GM19397 (cell line): ENCODE results near the gene CD3G.
"Not testable (repeated sequence)": the region's sequence is repeated elsewhere in the genome, so short reads cannot be mapped to it uniquely, and the experiment has no call there.

Source experiments
- ATAC-seq: cut with Tn5 transposase; IDR thresholded peaks from one replicate; pipeline ENCODE4 v1.9.1; 2021; ENCODE audit warnings: mild to moderate bottlenecking, moderate library complexity; ENCODE audit not compliant: unreplicated experiment

The CD3G gene

GRCh38 chr11:118343981-118344515, at the start of gene CD3G:
Gene CD3G (plus strand): TSS chr11:118344344. CDS start chr11:118344424, 80 bp downstream.
- no peak for ATAC-seq

DNA sequence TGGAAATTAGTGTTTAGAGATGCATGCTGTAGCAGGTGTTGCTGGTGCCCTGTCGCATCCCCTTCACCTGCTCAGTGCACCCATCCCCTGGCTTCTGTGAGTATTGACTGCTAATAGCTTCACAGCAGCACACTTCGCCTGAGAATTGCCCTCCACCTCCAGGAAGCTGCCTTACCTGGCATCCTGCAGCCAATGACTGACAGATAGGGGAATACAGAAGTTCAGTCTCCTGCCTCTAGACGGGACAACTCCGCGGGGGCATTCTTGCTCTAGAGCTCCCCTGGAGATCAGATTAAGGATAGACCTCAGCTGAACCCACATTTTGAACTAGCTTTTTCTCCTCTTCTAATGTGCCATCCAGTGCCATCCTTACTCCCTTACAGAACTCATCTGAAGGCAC, 48.9 kb upstream of the CD3G start:
- ATAC-seq = no peak

DNA sequence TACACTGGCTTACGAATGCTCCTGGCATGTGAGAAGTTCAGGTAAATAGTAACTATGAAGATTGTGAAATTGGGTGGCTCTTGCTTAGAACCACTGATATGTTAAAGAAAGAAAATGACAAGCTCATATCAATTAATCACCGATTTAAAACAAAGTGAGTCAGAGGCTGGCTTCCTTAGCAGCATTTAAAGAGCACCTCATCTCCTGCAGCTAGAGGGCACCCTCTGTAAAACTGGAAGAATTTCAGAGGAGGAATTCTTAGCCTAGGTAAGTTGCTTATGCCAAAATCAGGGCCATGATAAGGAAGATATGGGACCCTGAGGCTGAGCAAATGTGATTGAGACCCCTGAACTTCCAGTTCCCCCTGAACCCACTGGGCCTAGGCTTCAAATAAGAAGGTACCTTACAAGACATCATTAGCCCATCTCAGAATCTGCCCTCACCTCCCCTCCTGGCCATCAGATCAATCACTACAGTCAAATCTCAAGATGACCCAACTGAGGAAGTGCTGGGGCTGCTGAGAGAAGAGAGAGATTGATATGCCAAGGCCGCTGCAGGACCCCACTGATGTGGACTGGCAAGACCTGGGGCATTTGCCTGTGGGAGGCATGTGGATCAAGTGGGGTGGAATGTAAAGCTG, 48.2 kb upstream of the CD3G start:
- no peak for ATAC-seq

- no peak for ATAC-seq
These were observed 42.4 kb upstream of the CD3G start for GRCh38 chr11:118301600-118302195.

- ATAC-seq = no peak
These were observed 39.9 kb upstream of the CD3G start for GRCh38 chr11:118304227-118304567.

DNA sequence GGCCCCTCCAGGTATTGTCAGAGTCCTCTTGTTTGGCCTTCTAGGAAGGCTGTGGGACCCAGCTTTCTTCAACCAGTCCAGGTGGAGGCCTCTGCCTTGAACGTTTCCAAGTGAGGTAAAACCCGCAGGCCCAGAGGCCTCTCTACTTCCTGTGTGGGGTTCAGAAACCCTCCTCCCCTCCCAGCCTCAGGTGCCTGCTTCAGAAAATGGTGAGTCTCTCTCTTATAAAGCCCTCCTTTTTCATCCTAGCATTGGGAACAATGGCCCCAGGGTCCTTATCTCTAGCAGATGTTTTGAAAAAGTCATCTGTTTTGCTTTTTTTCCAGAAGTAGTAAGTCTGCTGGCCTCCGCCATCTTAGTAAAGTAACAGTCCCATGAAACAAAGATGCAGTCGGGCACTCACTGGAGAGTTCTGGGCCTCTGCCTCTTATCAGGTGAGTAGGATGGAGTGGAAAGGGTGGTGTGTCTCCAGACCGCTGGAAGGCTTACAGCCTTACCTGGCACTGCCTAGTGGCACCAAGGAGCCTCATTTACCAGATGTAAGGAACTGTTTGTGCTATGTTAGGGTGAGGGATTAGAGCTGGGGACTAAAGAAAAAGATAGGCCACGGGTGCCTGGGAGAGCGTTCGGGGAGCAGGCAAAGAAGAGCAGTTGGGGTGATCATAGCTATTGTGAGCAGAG, 39.4 kb upstream of the CD3G start, which contains the start of gene CD3E:
CD3E (plus strand) TSS at position 163 of the 681 bp plus-strand sequence; CDS start at position 386, 223 bp downstream.
- ATAC-seq = no peak

DNA sequence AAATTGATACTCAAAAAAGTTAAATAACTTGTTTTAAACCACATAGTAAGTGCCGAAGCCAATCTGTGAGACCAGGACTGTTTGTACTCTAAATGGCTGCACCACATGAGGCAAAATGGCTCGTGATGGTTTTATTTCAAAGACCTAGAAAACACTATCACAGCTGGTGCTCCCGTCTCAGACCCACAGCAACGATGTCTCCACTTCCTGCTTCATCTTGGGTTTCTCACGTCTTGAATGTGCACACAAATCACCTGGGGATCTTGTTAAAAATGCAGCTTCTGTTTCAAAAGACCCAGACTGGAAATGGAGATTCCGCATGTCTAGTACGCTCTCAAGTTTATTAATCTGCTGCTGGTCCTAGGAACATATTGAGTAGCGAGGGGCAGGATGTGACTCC, 38.4 kb upstream of the CD3G start:
- no peak for ATAC-seq

GRCh38 chr11:118306556-118306955, 37.6 kb upstream of the CD3G start:
- ATAC-seq = no peak

- not testable (repeated sequence) for ATAC-seq
These were observed 35.1 kb upstream of the CD3G start for GRCh38 chr11:118308995-118309528.

- ATAC-seq = no peak
These were observed 33.9 kb upstream of the CD3G start for GRCh38 chr11:118310271-118310670.

DNA sequence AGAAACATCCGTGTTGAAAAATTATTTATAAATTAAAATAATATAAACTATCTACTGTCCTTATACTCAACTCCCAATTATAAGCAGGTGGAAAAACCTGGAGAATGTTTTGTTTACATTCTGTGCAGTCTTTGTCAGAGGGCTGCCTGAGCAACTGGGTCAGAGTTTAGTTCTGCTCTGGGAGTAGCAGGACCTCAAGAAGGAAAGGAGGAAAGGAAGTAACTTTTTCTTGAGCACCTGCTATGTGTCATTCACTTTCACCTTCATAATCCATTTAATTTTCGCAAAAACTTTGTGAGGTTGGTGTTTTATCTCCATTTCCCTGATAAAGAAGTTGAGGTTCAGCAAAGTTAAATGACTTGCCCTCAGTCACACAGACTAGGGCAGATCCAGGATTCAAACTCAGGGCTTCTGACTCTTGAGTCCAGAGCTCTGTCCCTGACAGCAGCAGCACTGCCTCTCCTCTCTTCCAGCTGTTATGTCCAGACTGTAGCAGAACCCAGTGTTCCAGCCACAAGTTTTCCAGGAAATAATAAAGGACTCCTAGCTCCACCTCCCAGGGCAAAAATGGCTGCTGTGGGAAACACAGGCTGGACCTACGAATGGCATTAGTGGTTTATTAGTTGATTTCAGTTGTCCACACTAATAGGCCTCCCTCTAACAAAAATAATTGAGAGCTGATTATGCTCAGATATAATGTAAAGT, 33.2 kb upstream of the CD3G start:
- ATAC-seq = no peak

DNA sequence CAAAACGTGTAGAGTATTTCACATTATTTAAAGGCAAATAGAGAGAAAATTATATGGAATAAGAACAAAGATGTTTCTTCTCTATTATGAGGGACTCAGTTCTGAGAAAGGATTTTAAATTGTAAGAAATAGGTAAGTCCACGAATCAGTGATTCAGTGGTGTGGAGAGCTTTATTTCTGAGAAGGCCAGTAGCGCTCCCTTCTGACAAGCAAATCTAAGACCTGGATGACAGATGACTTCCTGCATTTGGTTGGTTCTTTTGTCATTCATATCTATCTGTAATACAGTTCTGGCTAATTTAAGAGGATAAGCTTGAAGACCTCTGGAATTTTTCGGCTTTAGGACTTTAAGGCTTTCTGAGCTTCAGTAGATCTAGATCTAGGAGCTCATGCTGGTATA, 32.6 kb upstream of the CD3G start:
- no peak for ATAC-seq

DNA sequence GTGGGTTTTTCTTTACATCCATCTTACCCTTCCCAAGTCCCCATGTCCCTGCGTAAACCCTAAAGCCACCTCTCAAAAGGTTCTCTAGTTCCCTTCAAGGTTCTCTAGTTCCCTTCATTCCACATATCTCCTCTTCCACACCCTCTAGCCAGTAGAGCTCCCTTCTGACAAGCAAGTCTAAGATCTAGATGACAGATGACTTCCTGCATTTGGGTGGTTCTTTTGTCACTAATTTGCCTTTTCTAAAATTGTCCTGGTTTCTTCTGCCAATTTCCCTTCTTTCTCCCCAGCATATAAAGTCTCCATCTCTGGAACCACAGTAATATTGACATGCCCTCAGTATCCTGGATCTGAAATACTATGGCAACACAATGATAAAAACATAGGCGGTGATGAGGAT, 31.8 kb upstream of the CD3G start:
- ATAC-seq = no peak

DNA sequence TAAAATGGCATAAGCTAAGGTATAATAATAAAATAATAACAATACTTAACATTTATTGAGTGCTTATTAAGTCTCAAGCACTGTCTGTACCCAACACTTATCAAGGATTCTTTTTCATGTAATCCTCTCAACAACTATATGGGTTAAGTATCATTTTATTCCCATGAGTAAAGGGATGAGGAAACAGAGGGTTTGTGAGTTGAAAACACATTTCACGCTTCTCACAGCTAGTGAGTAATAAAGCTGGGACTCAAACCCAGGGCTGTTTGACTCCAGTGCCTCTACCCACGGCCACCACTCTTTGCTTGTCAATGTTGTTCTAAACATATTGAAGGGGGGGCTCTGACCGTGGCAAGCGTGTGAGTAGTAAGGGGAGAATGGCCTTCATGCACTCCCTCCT, 30.9 kb upstream of the CD3G start:
- ATAC-seq = no peak

DNA sequence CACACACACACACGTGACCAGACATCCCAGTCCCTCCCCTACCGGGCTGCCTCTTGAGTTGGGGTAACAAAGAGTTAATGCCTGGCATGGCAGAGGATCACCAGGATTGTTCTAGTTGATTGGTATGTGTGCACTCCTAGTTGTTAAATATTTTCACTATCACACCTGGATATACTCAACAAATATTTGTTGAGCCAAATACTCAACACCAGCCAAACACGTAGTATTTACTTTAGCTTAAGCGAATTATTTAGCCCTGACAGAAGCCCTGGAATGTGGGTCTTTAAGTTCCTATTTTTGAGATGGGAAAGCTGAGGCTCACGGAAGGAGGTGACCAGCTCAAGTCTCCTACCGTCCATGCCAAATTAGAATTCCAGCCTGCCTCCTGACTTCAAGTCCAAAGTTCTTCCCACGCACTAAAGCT, 29.1 kb upstream of the CD3G start:
- ATAC-seq = no peak

DNA sequence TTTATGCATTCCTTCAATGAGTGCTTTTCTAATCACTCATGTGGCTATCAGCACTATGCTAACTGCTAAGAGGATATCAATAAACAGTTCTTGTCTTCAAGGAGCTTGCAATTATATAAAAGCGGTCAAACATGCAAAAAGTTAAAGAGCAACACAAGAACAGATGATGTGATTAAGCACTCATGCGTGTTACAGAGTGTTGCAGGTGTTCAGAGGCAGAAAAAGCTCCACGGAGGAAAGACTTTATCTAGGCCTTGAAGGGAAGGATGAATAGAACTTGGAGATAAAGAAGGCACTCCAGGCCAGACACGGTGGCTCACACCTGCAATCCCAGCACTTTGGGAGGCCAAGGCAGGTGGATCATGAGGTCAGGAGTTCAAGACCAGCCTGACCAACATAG, 26.0 kb upstream of the CD3G start:
- ATAC-seq = no peak

GRCh38 chr11:118318581-118319336, 25.4 kb upstream of the CD3G start:
- ATAC-seq = no peak

DNA sequence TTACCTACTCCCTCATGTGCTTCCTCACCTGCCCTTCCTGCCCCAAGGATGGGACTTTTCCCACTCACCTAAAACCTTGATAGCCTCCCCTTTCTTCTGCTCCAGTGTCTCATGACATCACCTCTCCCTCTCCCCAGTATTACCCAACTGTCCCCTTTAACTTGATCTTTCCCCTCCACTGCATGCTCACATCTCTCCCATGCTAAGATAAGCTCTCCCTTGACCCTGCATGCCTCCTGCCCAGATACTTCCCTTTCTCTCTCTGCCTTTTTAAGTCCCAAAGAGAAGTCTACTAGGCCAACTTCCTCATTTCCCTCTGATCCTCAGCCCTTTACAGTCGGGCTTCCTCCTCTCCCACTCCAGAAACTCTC, 24.8 kb upstream of the CD3G start:
- no peak for ATAC-seq

GRCh38 chr11:118320515-118320914, 23.6 kb upstream of the CD3G start:
- no peak for ATAC-seq

DNA sequence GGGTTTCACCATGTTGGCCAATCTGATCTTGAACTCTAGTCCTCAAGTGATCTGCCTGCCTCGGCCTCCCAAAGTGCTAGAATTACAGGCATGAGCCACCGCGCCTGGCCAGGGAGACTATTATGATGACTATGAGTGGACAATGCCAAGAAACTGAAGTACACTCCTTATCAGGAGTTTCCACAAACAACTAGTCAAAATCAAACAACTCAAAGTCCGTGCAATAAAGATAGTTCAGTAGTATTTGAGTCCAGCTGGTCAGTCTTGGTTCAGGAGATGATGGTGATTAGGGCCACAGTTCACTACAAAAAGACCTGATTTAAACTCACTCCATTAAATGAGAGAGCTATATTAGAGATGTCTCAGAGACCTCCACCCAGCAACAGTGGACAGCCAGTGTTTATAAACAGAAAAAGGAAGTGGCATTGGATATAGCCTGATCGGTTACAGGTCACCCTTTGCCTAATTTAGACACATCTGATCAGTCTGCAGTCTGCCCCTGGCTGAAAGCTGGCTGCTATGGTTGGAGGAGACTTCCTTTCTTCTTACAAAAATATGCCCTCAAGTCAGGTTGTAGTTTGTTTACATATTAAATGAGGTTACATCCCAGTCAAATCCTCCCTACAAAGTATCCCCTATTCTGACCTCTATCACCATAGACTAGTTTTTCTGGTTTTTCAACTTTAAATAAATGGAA, 22.6 kb upstream of the CD3G start:
- ATAC-seq = no peak
